ENCODE results near the gene MAP2K4.

MAP2K4 gene

DNA sequence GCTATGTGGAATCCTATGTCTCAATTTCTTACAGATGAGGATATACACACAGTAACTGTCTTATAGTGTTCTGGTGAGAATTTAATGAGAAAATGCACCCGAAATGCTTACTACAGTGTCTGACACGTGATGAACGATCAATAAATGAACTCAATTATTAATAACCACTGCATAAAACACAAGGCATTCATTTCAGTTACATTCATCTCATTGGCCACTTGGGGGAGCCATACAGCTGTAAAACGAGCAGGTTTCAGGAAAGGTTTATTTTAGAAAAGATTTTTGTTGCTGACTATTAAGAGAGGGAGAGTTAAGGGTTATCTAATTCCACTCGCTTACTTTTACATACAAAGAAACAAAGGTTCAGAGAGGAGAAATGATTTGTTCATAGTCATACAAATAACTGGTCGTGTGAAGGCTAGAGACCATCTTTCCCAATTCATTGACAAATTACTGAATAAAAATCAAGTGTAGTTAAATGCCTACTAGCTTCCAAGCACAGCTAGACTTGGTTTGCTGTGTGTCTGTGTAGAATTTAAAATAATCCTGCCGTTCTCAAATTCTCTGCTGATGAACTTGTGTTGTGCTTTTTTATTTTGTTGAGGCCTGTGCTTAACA lies 160.1 kb downstream of the MAP2K4 start:
- no peak for DNase-seq

- no peak for DNase-seq
Measured at GRCh38 chr17:12187658-12188057, 167.0 kb downstream of the MAP2K4 start.

DNA sequence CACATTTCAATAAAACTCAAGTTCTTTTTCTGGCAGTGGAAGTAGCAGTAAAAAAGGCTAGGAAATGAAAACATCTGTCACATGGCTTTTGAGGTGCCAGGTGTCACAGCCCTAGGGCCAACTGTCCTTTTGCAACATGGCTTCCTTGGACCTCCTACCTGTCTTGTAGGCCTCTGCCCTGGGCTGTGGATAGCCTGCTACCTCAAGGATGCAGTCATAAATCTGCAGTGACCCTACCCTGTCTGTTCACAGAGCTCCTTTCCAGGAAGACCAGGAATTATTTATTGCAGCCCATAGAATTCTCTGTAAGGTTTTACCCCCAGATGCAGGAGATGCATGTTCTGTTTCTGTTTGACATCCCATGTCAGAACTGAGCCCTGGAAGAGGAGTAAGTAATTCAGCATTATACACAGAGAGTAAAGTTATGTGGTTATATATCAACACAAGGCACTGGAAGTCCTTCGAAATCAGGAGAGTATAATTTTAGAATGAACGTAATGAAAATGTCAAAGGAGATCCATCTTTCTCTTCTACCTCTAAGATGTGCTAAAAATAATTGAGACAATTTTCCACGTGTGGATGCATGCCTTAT lies 172.6 kb downstream of the MAP2K4 start:
- no peak for DNase-seq

Data from activated effector memory CD4-positive, alpha-beta T cell treated with anti-CD3 and anti-CD28 coated beads, Interleukin-2, amount 50 U/mL, for 16 hours (primary cell).